CD4-positive, alpha-beta T cell treated with Interleukin-2 at 100 ng/mL for 4 hours (primary cell): Measurements from ENCODE around the gene SNED1.

Experiments used
- DNase-seq: peaks from one replicate; pipeline ENCODE4 v3.0.0-alpha.2; 2020; ENCODE audit warnings: low spot score

Gene SNED1

GRCh38 chr2:240997856-240998705 is at the start of gene SNED1:
Gene SNED1 (plus strand): TSS chr2:240998618. CDS start chr2:240998838, 220 bp downstream.
- peak; percentile 35 for DNase-seq

GRCh38 chr2:240948905-240949790 is 49.3 kb upstream of the SNED1 start:
- no peak for DNase-seq

GRCh38 chr2:240949791-240950705 is 48.4 kb upstream of the SNED1 start:
- no peak for DNase-seq

- DNase-seq, result no peak
Measured at GRCh38 chr2:240951045-240951594, 47.3 kb upstream of the SNED1 start.

- no peak for DNase-seq
Measured at GRCh38 chr2:240952496-240953246, 45.7 kb upstream of the SNED1 start.

- DNase-seq, result no peak
Measured at GRCh38 chr2:240953426-240954410, 44.7 kb upstream of the SNED1 start.

GRCh38 chr2:240954436-240955305 is 43.7 kb upstream of the SNED1 start:
- DNase-seq, result no peak

- no peak for DNase-seq
Measured at GRCh38 chr2:240955306-240956170, 42.9 kb upstream of the SNED1 start.

GRCh38 chr2:240956171-240956934 is 42.1 kb upstream of the SNED1 start:
- DNase-seq, result no peak

GRCh38 chr2:240956935-240957655 is 41.3 kb upstream of the SNED1 start:
- no peak for DNase-seq

- DNase-seq, result no peak
Measured at GRCh38 chr2:240957656-240958365, 40.6 kb upstream of the SNED1 start.

GRCh38 chr2:240958366-240959213 is 39.8 kb upstream of the SNED1 start:
- DNase-seq, result no peak

GRCh38 chr2:240959214-240959940 is 39.0 kb upstream of the SNED1 start:
- DNase-seq, result no peak

GRCh38 chr2:240959941-240960308 is 38.5 kb upstream of the SNED1 start:
- no peak for DNase-seq
